PC-3 (cell line): Measurements from ENCODE around the gene ATP2A1. TPM values are rescaled to one million over a fixed set of nuclear protein-coding genes. Genes with fewer than 3 reads are reported as not detected.

Experiments used
- ATAC-seq: fragments of 200-7000 bp; cut with Tn5 transposase; 2 replicates; pipeline ENCODE4 v1.9.1; 2020; ENCODE audit warnings: mild to moderate bottlenecking, moderate library complexity
- BruUV-seq: library from RNA; stranded (reverse); fragments of 400-500 nt; replicated peaks from 2 replicates; lab custom pipeline; 2021; lab: Mats Ljungman, UMichigan
- CTCF ChIA-PET: fragments of 300-600 bp; sonication (Branson Sonifier 250); formaldehyde crosslinking; loops from one replicate; lab custom pipeline; 2022; ENCODE audit warnings: antibody characterized with exemption; lab: Charles Lee
- POLR2A ChIA-PET: fragments of 300-600 bp; sonication (Branson Sonifier 250); formaldehyde crosslinking; loops from one replicate; lab custom pipeline; 2022; ENCODE audit warnings: antibody characterized with exemption; ENCODE audit not compliant: unreplicated experiment; lab: Charles Lee
- DNase-seq: peaks from one replicate; pipeline ENCODE4 v3.0.0-alpha.2; 2015
- H2AFZ ChIP-seq: fragments of 300-600 bp; sonication (generic); 2 replicates; pipeline ENCODE4 v1.6.0; 2016; ENCODE audit warnings: antibody characterized with exemption, low read length
- H3F3A ChIP-seq: fragments of 300-600 bp; sonication (generic); one replicate; pipeline ENCODE4 v1.6.0; 2017; ENCODE audit warnings: antibody characterized with exemption, low read length, control low read depth, mild to moderate bottlenecking; ENCODE audit not compliant: unreplicated experiment
- H3K27ac ChIP-seq: fragments of 300-600 bp; sonication (generic); 2 replicates; pipeline ENCODE4 v1.5.1; 2016; ENCODE audit warnings: mild to moderate bottlenecking, low read length
- H3K27me3 ChIP-seq: fragments of 300-600 bp; sonication (generic); 2 replicates; pipeline ENCODE4 v1.6.1; 2016; ENCODE audit warnings: low read length, mixed read lengths
- H3K36me3 ChIP-seq: fragments of 300-600 bp; sonication (generic); 2 replicates; pipeline ENCODE4 v1.6.1; 2016; ENCODE audit warnings: low read depth, mixed run types, low read length, mixed read lengths
- H3K4me1 ChIP-seq: fragments of 300-600 bp; sonication (generic); 2 replicates; pipeline ENCODE4 v1.5.1; 2016; ENCODE audit warnings: low read length; ENCODE audit not compliant: insufficient read depth
- H3K4me2 ChIP-seq: fragments of 300-600 bp; sonication (generic); 2 replicates; pipeline ENCODE4 v1.6.0; 2016; ENCODE audit warnings: low read length
- H3K4me3 ChIP-seq: fragments of 300-600 bp; sonication (generic); 2 replicates; pipeline ENCODE4 v1.5.1; 2016; ENCODE audit warnings: mild to moderate bottlenecking, low read length, mixed read lengths
- H3K79me2 ChIP-seq: fragments of 300-600 bp; sonication (generic); 2 replicates; pipeline ENCODE4 v1.6.1; 2017; ENCODE audit warnings: low read length, mixed read lengths
- H3K9ac ChIP-seq: fragments of 300-600 bp; sonication (generic); 2 replicates; pipeline ENCODE4 v1.6.0; 2016; ENCODE audit warnings: mild to moderate bottlenecking, low read length
- H3K9me2 ChIP-seq: fragments of 300-600 bp; sonication (generic); replicated peaks from 2 replicates; pipeline ENCODE4 v1.6.1; 2016; ENCODE audit warnings: mixed run types, low read length, mixed read lengths
- H3K9me3 ChIP-seq: fragments of 300-600 bp; sonication (generic); 2 replicates; pipeline ENCODE4 v1.6.1; 2016; ENCODE audit warnings: low read length, mixed read lengths
- H4K20me1 ChIP-seq: fragments of 300-600 bp; sonication (generic); 2 replicates; pipeline ENCODE4 v1.6.1; 2016; ENCODE audit warnings: low read length, mixed read lengths
- CTCF ChIP-seq: fragments of 300-600 bp; sonication (generic); conservative IDR thresholded peaks from 2 replicates; pipeline ENCODE4 v1.5.1; 2017; ENCODE audit warnings: antibody characterized with exemption, low read depth, mild to moderate bottlenecking, low read length
- EZH2 ChIP-seq: fragments of 300-600 bp; sonication (generic); IDR thresholded peaks from one replicate; pipeline ENCODE4 v1.6.1; 2017; ENCODE audit warnings: antibody characterized with exemption, mild to moderate bottlenecking, low read length; ENCODE audit not compliant: unreplicated experiment
- EZH2phosphoT487 ChIP-seq: fragments of 300-600 bp; sonication (generic); IDR thresholded peaks from 2 replicates; pipeline ENCODE4 v1.6.1; 2018; ENCODE audit warnings: mild to moderate bottlenecking, antibody characterized with exemption, low read length, borderline replicate concordance
- intact Hi-C: fragments of 100-400 bp; cut with micrococcal nuclease; formaldehyde crosslinking; loops from 2 replicates; pipeline ENCODE4 v1.9.0; 2023
- total RNA-seq: library from RNA; depleted of rRNA; stranded (reverse); fragments of >200 nt; gene quantifications from 2 replicates; pipeline ENCODE4 v1.2.3, GENCODE V29; 2014

The ATP2A1 gene
- total RNA-seq, 1 experiment from 2014 or later = 0.87 TPM

GRCh38 chr16:28830531-28830930 lies 47.8 kb upstream of the ATP2A1 start:
- no TSS peak for BruUV-seq
- POLR2A ChIA-PET = no interaction called here
- H4K20me1 ChIP-seq = peaks cover 15% of the 10 kb centered on the region

GRCh38 chr16:28834349-28834748 lies 43.9 kb upstream of the ATP2A1 start:
- H3K27me3 ChIP-seq = no peaks in the 10 kb centered on the region
- ChIA-PET CTCF (no interaction called here), POLR2A (no interaction called here)
- TF ChIP-seq CTCF (no peak), EZH2 (no peak), EZH2phosphoT487 (no peak)
- ATAC-seq = no peak
- no peaks in the 10 kb centered on the region for H3K9me2 ChIP-seq
- no peak overlapping the region for H3K4me3 ChIP-seq
- H3K36me3 ChIP-seq = peaks cover 46% of the 10 kb centered on the region
- H3K4me1 ChIP-seq = no peaks in the 10 kb centered on the region
- BruUV-seq = no TSS peak
- H3K79me2 ChIP-seq = no peaks in the 10 kb centered on the region
- intact Hi-C loops = no loop called here
- H2AFZ ChIP-seq = no peak overlapping the region
- H3F3A ChIP-seq = no peaks in the 10 kb centered on the region
- no peak overlapping the region for H3K27ac ChIP-seq
- H3K4me2 ChIP-seq = no peak overlapping the region
- no peak overlapping the region for H3K9ac ChIP-seq
- no peaks in the 10 kb centered on the region for H3K9me3 ChIP-seq
- DNase-seq = no peak
- no peaks in the 10 kb centered on the region for H4K20me1 ChIP-seq

More at GRCh38 chr16:28830531-28830930, 47.8 kb upstream of the ATP2A1 start:
- H3K27ac ChIP-seq = no peak overlapping the region
- CTCF ChIA-PET = no interaction called here
- H3K9ac ChIP-seq = no peak overlapping the region
- H2AFZ ChIP-seq = no peak overlapping the region
- TF ChIP-seq EZH2phosphoT487 = no peak
- TF ChIP-seq EZH2 = no peak
- TF ChIP-seq CTCF = no peak
- no peaks in the 10 kb centered on the region for H3K27me3 ChIP-seq
- intact Hi-C loops = no loop called here
- DNase-seq (no peak), ATAC-seq (no peak)
- H3K4me2 ChIP-seq = no peak overlapping the region
- H3K36me3 ChIP-seq = peaks cover 74% of the 10 kb centered on the region
- no peak overlapping the region for H3K4me3 ChIP-seq
- peaks cover 27% of the 10 kb centered on the region for H3K79me2 ChIP-seq
- peaks cover 9% of the 10 kb centered on the region for H3K4me1 ChIP-seq
- no peaks in the 10 kb centered on the region for H3K9me2 ChIP-seq
- no peaks in the 10 kb centered on the region for H3F3A ChIP-seq
- no peaks in the 10 kb centered on the region for H3K9me3 ChIP-seq

- Histone ChIP-seq H3K9me3 (no peaks in the 10 kb centered on the region), H3K9ac (no peak overlapping the region), H3K4me2 (no peak overlapping the region), H3K27ac (no peak overlapping the region), H4K20me1 (no peaks in the 10 kb centered on the region), H3K4me1 (no peaks in the 10 kb centered on the region), H3K36me3 (peaks cover 38% of the 10 kb centered on the region), H2AFZ (no peak overlapping the region), H3K79me2 (no peaks in the 10 kb centered on the region), H3K4me3 (no peak overlapping the region), H3K27me3 (no peaks in the 10 kb centered on the region), H3K9me2 (no peaks in the 10 kb centered on the region), H3F3A (no peaks in the 10 kb centered on the region)
- CTCF ChIA-PET = no interaction called here
- intact Hi-C loops = no loop called here
- DNase-seq (no peak), ATAC-seq (no peak)
- TF ChIP-seq CTCF = no peak
- TF ChIP-seq EZH2phosphoT487 = no peak
- TF ChIP-seq EZH2 = no peak
- POLR2A ChIA-PET = no interaction called here
- no TSS peak for BruUV-seq
Observed at GRCh38 chr16:28834873-28835863, 43.1 kb upstream of the ATP2A1 start.
